PC-9 (cell line): ENCODE data around the gene UCP2. TPM values are rescaled to one million over a fixed set of nuclear protein-coding genes. Genes with fewer than 3 reads are reported as not detected.

ENCODE experiments used
- BruUV-seq: library from RNA; stranded (reverse); fragments of 400-500 nt; replicated peaks from 2 replicates; lab custom pipeline; 2021; lab: Mats Ljungman, UMichigan
- CTCF ChIA-PET: fragments of 300-600 bp; sonication (Branson Sonifier 250); formaldehyde crosslinking; loops from one replicate; lab custom pipeline; 2022; ENCODE audit warnings: antibody characterized with exemption; lab: Charles Lee
- POLR2A ChIA-PET: fragments of 300-600 bp; sonication (Branson Sonifier 250); formaldehyde crosslinking; loops from one replicate; lab custom pipeline; 2022; ENCODE audit warnings: antibody characterized with exemption; ENCODE audit not compliant: unreplicated experiment; lab: Charles Lee
- DNase-seq, 2 experiments: peaks; one replicate each; pipeline versions ENCODE4 v3.0.0 to v3.0.0-alpha.2; 2015 to 2022; ENCODE audit warnings: mixed read lengths in 1 of 2
- H2AFZ ChIP-seq: fragments of 200-600 bp; sonication (generic); 2 replicates; pipeline ENCODE4 v1.8.1; 2017; ENCODE audit warnings: antibody characterized with exemption
- H3F3A ChIP-seq: fragments of 200-600 bp; sonication (generic); 2 replicates; pipeline ENCODE4 v1.8.1; 2017; ENCODE audit warnings: antibody characterized with exemption, mild to moderate bottlenecking, low read depth; ENCODE audit not compliant: insufficient read depth
- H3K27ac ChIP-seq: fragments of 200-600 bp; sonication (generic); 2 replicates; pipeline ENCODE4 v1.6.1; 2016; ENCODE audit warnings: mixed run types
- H3K27me3 ChIP-seq: fragments of 200-600 bp; sonication (generic); 2 replicates; pipeline ENCODE4 v1.6.1; 2016; ENCODE audit warnings: low read depth, mixed run types; ENCODE audit not compliant: insufficient read depth
- H3K36me3 ChIP-seq: fragments of 200-600 bp; sonication (generic); 2 replicates; pipeline ENCODE4 v1.6.1; 2016; ENCODE audit warnings: low read depth, mixed run types
- H3K4me1 ChIP-seq: fragments of 200-600 bp; sonication (generic); replicated peaks from 2 replicates; pipeline ENCODE4 v1.6.1; 2016; ENCODE audit warnings: mixed run types; ENCODE audit not compliant: insufficient read depth
- H3K4me2 ChIP-seq: fragments of 200-600 bp; sonication (generic); 2 replicates; pipeline ENCODE4 v1.6.1; 2017; ENCODE audit warnings: mixed run types
- H3K4me3 ChIP-seq: fragments of 200-600 bp; sonication (generic); 2 replicates; pipeline ENCODE4 v1.6.1; 2016; ENCODE audit warnings: mixed run types
- H3K79me2 ChIP-seq: fragments of 200-600 bp; sonication (generic); 2 replicates; pipeline ENCODE4 v1.6.1; 2017; ENCODE audit warnings: low read depth, mixed run types
- H3K9me2 ChIP-seq: fragments of 200-600 bp; sonication (generic); 2 replicates; pipeline ENCODE4 v1.8.1; 2017; ENCODE audit warnings: mild to moderate bottlenecking; ENCODE audit not compliant: insufficient read depth
- H3K9me3 ChIP-seq: fragments of 200-600 bp; sonication (generic); 2 replicates; pipeline ENCODE4 v1.8.1; 2016; ENCODE audit warnings: low read depth; ENCODE audit not compliant: insufficient read depth
- H4K20me1 ChIP-seq: fragments of 200-600 bp; sonication (generic); 2 replicates; pipeline ENCODE4 v1.8.1; 2017; ENCODE audit not compliant: insufficient read depth
- EZH2 ChIP-seq: fragments of 200-600 bp; sonication (generic); IDR thresholded peaks from 2 replicates; pipeline ENCODE4 v1.8.0; 2017; ENCODE audit warnings: antibody characterized with exemption, low read depth
- intact Hi-C: fragments of 100-400 bp; cut with micrococcal nuclease; formaldehyde crosslinking; loops from one replicate; pipeline ENCODE4 v1.10.0; 2022; ENCODE audit not compliant: unreplicated experiment
- total RNA-seq: library from RNA; stranded (reverse); gene quantifications from 2 replicates; pipeline ENCODE4 v1.2.3, GENCODE V29; 2021
- TF ChIP-seq, protein P1 (sequence below): fragments of 200-600 bp; sonication (generic); conservative IDR thresholded peaks from 2 replicates; pipeline ENCODE4 v1.6.1; 2017; ENCODE audit warnings: mixed run types, antibody characterized with exemption, mild to moderate bottlenecking, moderate library complexity

The UCP2 gene
- total RNA-seq, 1 experiment from 2014 or later: 27.2 TPM

DNA sequence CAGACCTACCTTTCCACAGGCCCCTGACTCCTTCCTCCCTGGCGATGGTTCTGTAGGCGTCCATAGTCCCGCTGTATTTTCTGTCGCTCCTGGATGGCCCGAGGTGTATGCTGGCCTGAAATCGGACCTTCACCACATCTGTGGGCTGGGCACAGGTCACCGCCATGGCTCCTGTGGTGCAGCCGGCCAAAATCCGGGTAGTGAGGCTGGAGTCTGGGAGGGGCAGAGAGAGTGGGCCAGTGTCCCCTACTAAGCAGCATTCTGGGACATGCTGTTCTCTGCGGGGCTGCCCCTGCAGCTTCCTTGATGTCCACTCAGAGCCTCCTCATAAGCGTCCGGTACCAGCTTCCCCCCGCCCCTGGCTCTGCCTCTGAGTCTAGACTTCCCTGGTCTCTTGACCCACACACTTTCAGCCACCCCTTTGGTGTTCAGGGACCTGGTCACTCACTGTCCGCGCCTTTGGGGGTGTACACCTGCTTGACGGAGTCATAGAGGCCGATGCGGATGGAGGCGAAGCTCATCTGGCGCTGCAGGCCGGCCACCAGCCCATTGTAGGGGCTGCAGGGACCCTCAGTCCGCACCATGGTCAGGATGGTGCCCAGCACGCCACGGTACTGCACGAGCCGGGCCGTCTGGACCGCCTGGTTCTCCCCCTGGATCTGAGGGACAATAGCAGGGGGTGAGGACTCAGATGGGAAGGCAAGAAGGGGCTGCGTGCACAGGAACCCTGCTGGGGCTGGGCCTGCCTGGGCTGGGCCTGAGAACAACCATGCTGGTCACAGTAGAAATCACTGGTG, 23.3 kb upstream of the UCP2 start:
- ChIA-PET POLR2A (no interaction called here), CTCF (no interaction called here)
- no peak for TF ChIP-seq EZH2
- TF ChIP-seq, protein P1, sequence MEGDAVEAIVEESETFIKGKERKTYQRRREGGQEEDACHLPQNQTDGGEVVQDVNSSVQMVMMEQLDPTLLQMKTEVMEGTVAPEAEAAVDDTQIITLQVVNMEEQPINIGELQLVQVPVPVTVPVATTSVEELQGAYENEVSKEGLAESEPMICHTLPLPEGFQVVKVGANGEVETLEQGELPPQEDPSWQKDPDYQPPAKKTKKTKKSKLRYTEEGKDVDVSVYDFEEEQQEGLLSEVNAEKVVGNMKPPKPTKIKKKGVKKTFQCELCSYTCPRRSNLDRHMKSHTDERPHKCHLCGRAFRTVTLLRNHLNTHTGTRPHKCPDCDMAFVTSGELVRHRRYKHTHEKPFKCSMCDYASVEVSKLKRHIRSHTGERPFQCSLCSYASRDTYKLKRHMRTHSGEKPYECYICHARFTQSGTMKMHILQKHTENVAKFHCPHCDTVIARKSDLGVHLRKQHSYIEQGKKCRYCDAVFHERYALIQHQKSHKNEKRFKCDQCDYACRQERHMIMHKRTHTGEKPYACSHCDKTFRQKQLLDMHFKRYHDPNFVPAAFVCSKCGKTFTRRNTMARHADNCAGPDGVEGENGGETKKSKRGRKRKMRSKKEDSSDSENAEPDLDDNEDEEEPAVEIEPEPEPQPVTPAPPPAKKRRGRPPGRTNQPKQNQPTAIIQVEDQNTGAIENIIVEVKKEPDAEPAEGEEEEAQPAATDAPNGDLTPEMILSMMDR: no peak
- H4K20me1 ChIP-seq: no peaks in the 10 kb centered on the region
- no TSS peak for BruUV-seq
- no peaks in the 10 kb centered on the region for H3K9me2 ChIP-seq
- H3K4me2 ChIP-seq: no peak overlapping the region
- H3K36me3 ChIP-seq: no peaks in the 10 kb centered on the region
- intact Hi-C loops: no loop called here
- no peak overlapping the region for H3K4me3 ChIP-seq
- H3K27me3 ChIP-seq: no peaks in the 10 kb centered on the region
- no peak for DNase-seq
- no peak overlapping the region for H2AFZ ChIP-seq
- H3K9me3 ChIP-seq: no peaks in the 10 kb centered on the region
- H3K79me2 ChIP-seq: no peaks in the 10 kb centered on the region
- no peak overlapping the region for H3K27ac ChIP-seq
- H3K4me1 ChIP-seq: no peaks in the 10 kb centered on the region
- peaks cover 4% of the 10 kb centered on the region; the same call in 1 of the 2 replicates for H3F3A ChIP-seq

DNA sequence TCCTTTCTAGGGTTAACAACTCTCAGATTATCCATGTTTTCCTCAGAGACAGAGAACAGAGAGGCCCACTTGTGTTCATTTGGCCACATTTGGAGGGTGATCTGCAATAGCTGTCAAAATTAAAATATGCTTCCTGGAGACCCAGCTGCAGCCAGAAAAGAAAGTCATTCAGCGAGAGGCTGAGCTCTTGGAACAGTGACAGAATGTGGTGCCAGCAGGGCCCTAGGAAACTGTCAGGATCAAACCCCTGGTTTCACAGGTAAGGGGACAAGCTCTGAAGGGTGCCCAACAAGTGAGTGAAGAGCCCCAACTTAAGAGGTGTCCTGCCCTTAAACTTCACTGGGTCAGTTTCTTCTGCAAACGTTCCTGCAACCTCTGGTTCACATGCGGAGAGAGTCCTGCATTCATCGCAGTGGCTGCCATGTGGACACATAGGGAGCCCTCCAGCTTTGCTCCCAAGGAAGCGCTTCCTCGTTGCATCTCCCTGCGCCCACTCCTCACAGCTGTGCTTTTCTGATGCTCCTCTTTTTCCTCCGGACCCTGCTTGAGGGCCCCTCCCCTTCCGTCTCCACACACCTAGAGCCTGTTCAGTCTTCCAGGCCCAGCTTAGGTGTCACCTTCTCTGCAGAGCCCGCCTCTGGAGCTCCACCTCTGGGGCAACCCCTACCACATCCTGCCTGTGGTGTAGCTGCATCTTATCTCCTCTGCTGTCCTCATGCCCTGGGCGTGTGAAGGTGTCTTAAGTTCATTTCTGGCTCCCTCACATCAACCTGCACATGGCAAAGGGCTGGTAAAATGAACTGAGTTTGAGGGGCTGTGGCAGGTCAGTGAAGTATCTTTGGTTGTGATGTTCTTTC, 22.3 kb upstream of the UCP2 start:
- H4K20me1 ChIP-seq: no peaks in the 10 kb centered on the region
- H3K36me3 ChIP-seq: no peaks in the 10 kb centered on the region
- ChIA-PET CTCF (no interaction called here), POLR2A (interaction anchor here (0.6 kb wide), 1 partner anchor 38 kb away, joined by 3 read pairs; no protein-coding TSS in a partner anchor)
- no peaks in the 10 kb centered on the region for H3K9me2 ChIP-seq
- no peak for DNase-seq
- no peak overlapping the region for H3K4me3 ChIP-seq
- no peak overlapping the region for H3K4me2 ChIP-seq
- no peaks in the 10 kb centered on the region for H3K9me3 ChIP-seq
- no peaks in the 10 kb centered on the region for H3K4me1 ChIP-seq
- H3K27ac ChIP-seq: no peak overlapping the region
- H3K79me2 ChIP-seq: no peaks in the 10 kb centered on the region
- no peak overlapping the region for H2AFZ ChIP-seq
- H3F3A ChIP-seq: no peaks in the 10 kb centered on the region
- BruUV-seq: no TSS peak
- intact Hi-C loops: no loop called here
- no peaks in the 10 kb centered on the region for H3K27me3 ChIP-seq
- no peak for TF ChIP-seq EZH2
- TF ChIP-seq, protein P1: no peak

- no peak for DNase-seq
- Histone ChIP-seq H4K20me1 (no peaks in the 10 kb centered on the region), H3F3A (no peaks in the 10 kb centered on the region), H3K36me3 (no peaks in the 10 kb centered on the region), H3K27ac (no peak overlapping the region), H2AFZ (no peak overlapping the region), H3K4me1 (no peaks in the 10 kb centered on the region), H3K4me3 (no peak overlapping the region), H3K4me2 (no peak overlapping the region), H3K27me3 (no peaks in the 10 kb centered on the region), H3K9me2 (no peaks in the 10 kb centered on the region), H3K9me3 (no peaks in the 10 kb centered on the region), H3K79me2 (no peaks in the 10 kb centered on the region)
- ChIA-PET CTCF (no interaction called here), POLR2A (no interaction called here)
- intact Hi-C loops: no loop called here
- no TSS peak for BruUV-seq
- TF ChIP-seq, protein P1: no peak
- no peak for TF ChIP-seq EZH2
Measured at GRCh38 chr11:74004046-74004695, 21.5 kb upstream of the UCP2 start.
